Neural progenitor cell (in vitro differentiated cells): ENCODE measurements around the gene LRBA. TPM values are rescaled to one million over a fixed set of nuclear protein-coding genes. Genes with fewer than 3 reads are reported as not detected.

Experiments used
- DNase-seq: peaks from one replicate; pipeline ENCODE4 v3.0.0-alpha.2; 2016; ENCODE audit warnings: low spot score
- H2AFZ ChIP-seq: fragments of 200-600 bp; sonication (generic); replicated peaks from 2 replicates; pipeline ENCODE4 v1.6.1; 2016; ENCODE audit warnings: antibody characterized with exemption
- H3F3A ChIP-seq: fragments of 200-600 bp; sonication (generic); 2 replicates; pipeline ENCODE4 v1.6.1; 2016; ENCODE audit warnings: antibody characterized with exemption, low read depth
- H3K27ac ChIP-seq: fragments of 200-600 bp; sonication (generic); 2 replicates; pipeline ENCODE4 v1.5.1; 2016; ENCODE audit warnings: mild to moderate bottlenecking
- H3K27me3 ChIP-seq: fragments of 200-600 bp; sonication (generic); 2 replicates; pipeline ENCODE4 v1.6.1; 2016; ENCODE audit warnings: mild to moderate bottlenecking, moderate library complexity
- H3K36me3 ChIP-seq: fragments of 200-600 bp; sonication (generic); 2 replicates; pipeline ENCODE4 v1.5.1; 2016
- H3K4me1 ChIP-seq: fragments of 200-600 bp; sonication (generic); 2 replicates; pipeline ENCODE4 v1.6.1; 2016; ENCODE audit warnings: mixed run types
- H3K4me2 ChIP-seq: fragments of 200-600 bp; sonication (generic); 2 replicates; pipeline ENCODE4 v1.6.1; 2016
- H3K4me3 ChIP-seq: fragments of 200-600 bp; sonication (generic); 2 replicates; pipeline ENCODE4 v1.5.1; 2016
- H3K79me2 ChIP-seq: fragments of 200-600 bp; sonication (generic); 2 replicates; pipeline ENCODE4 v1.6.1; 2016; ENCODE audit warnings: low read depth
- H3K9ac ChIP-seq: fragments of 200-600 bp; sonication (generic); 2 replicates; pipeline ENCODE4 v1.6.1; 2016
- H3K9me3 ChIP-seq: fragments of 200-600 bp; sonication (generic); 2 replicates; pipeline ENCODE4 v1.5.1; 2016; ENCODE audit warnings: low read depth
- H4K20me1 ChIP-seq: fragments of 200-600 bp; sonication (generic); 2 replicates; pipeline ENCODE4 v1.6.1; 2016; ENCODE audit warnings: low read depth
- H3K27ac Mint-ChIP-seq: 3 replicates; pipeline ENCODE4 v1.8.0; 2021; ENCODE audit warnings: mixed read lengths
- H3K27me3 Mint-ChIP-seq: 2 replicates; pipeline ENCODE4 v1.8.0; 2022; ENCODE audit warnings: low read depth, mild to moderate bottlenecking, inconsistent platforms, moderate library complexity, mixed read lengths; ENCODE audit not compliant: insufficient read depth
- H3K36me3 Mint-ChIP-seq: 3 replicates; pipeline ENCODE4 v1.8.0; 2021; ENCODE audit warnings: mixed read lengths
- H3K4me1 Mint-ChIP-seq: 3 replicates; pipeline ENCODE4 v1.8.0; 2021; ENCODE audit warnings: mixed read lengths
- H3K4me3 Mint-ChIP-seq: 3 replicates; pipeline ENCODE4 v1.8.0; 2021; ENCODE audit warnings: mild to moderate bottlenecking, moderate library complexity, mixed read lengths
- H3K9me3 Mint-ChIP-seq: 3 replicates; pipeline ENCODE4 v1.8.0; 2020; ENCODE audit warnings: mixed read lengths
- CTCF ChIP-seq: fragments of 200-600 bp; sonication (generic); IDR thresholded peaks from 2 replicates; pipeline ENCODE4 v1.5.1; 2017; ENCODE audit warnings: antibody characterized with exemption, mild to moderate bottlenecking
- EZH2 ChIP-seq: fragments of 200-600 bp; sonication (generic); IDR thresholded peaks from 2 replicates; pipeline ENCODE4 v1.6.1; 2017; ENCODE audit warnings: antibody characterized with exemption, mild to moderate bottlenecking, moderate library complexity
- EZH2phosphoT487 ChIP-seq: fragments of 200-600 bp; sonication (generic); IDR thresholded peaks from 2 replicates; pipeline ENCODE4 v1.6.1; 2017; ENCODE audit warnings: antibody characterized with exemption
- total RNA-seq: library from RNA; depleted of rRNA; stranded (reverse); fragments of >200 nt; gene quantifications from 2 replicates; pipeline ENCODE4 v1.2.3, GENCODE V29; 2015; ENCODE audit warnings: low replicate concordance

Gene LRBA
- total RNA-seq, 1 donor from 2014 or later = 111 TPM

GRCh38 chr4:150232029-150232428 is 783.1 kb downstream of the LRBA start:
- TF ChIP-seq CTCF (no peak), EZH2phosphoT487 (no peak), EZH2 (no peak)
- H3K27ac Mint-ChIP-seq = no peak overlapping the region
- peaks cover 24% of the 10 kb centered on the region for H3K4me1 Mint-ChIP-seq
- no peaks in the 10 kb centered on the region for H3K79me2 ChIP-seq
- H3K9ac ChIP-seq = no peak overlapping the region
- H3K36me3 ChIP-seq = no peaks in the 10 kb centered on the region
- no peaks in the 10 kb centered on the region for H3K27me3 Mint-ChIP-seq
- no peak overlapping the region for H3K4me3 ChIP-seq
- H4K20me1 ChIP-seq = no peaks in the 10 kb centered on the region
- H3K27ac ChIP-seq = no peak overlapping the region
- H3K4me1 ChIP-seq = peaks cover 18% of the 10 kb centered on the region
- DNase-seq = no peak
- H3K9me3 ChIP-seq = no peaks in the 10 kb centered on the region
- no peak overlapping the region for H2AFZ ChIP-seq
- no peaks in the 10 kb centered on the region for H3F3A ChIP-seq
- H3K36me3 Mint-ChIP-seq = peaks cover 31% of the 10 kb centered on the region
- no peak overlapping the region for H3K4me2 ChIP-seq
- no peaks in the 10 kb centered on the region for H3K9me3 Mint-ChIP-seq
- no peak overlapping the region for H3K4me3 Mint-ChIP-seq
- no peaks in the 10 kb centered on the region for H3K27me3 ChIP-seq

- H2AFZ ChIP-seq = no peak overlapping the region
- Mint-ChIP-seq H3K4me1 (peaks cover 19% of the 10 kb centered on the region), H3K27ac (no peak overlapping the region), H3K27me3 (no peaks in the 10 kb centered on the region), H3K4me3 (no peak overlapping the region), H3K36me3 (peaks cover 31% of the 10 kb centered on the region), H3K9me3 (no peaks in the 10 kb centered on the region)
- TF ChIP-seq EZH2phosphoT487 = no peak
- no peak for TF ChIP-seq EZH2
- H3K27ac ChIP-seq = no peak overlapping the region
- no peaks in the 10 kb centered on the region for H3K79me2 ChIP-seq
- no peak for DNase-seq
- H3K9me3 ChIP-seq = no peaks in the 10 kb centered on the region
- H3K36me3 ChIP-seq = no peaks in the 10 kb centered on the region
- H3K27me3 ChIP-seq = no peaks in the 10 kb centered on the region
- H3K9ac ChIP-seq = no peak overlapping the region
- no peak overlapping the region for H3K4me2 ChIP-seq
- peaks cover 11% of the 10 kb centered on the region for H3K4me1 ChIP-seq
- no peaks in the 10 kb centered on the region for H4K20me1 ChIP-seq
- no peaks in the 10 kb centered on the region for H3F3A ChIP-seq
- no peak overlapping the region for H3K4me3 ChIP-seq
Measured at GRCh38 chr4:150231107-150231770, 783.8 kb downstream of the LRBA start.

GRCh38 chr4:150230561-150230960 is 784.5 kb downstream of the LRBA start:
- Mint-ChIP-seq H3K27ac (no peak overlapping the region), H3K27me3 (no peaks in the 10 kb centered on the region), H3K4me1 (peaks cover 12% of the 10 kb centered on the region), H3K9me3 (no peaks in the 10 kb centered on the region), H3K4me3 (no peak overlapping the region), H3K36me3 (peaks cover 33% of the 10 kb centered on the region)
- H3K36me3 ChIP-seq = no peaks in the 10 kb centered on the region
- no peak overlapping the region for H3K27ac ChIP-seq
- no peak overlapping the region for H3K4me3 ChIP-seq
- H3K4me2 ChIP-seq = no peak overlapping the region
- no peak for DNase-seq
- H3K9ac ChIP-seq = no peak overlapping the region
- no peaks in the 10 kb centered on the region for H3F3A ChIP-seq
- H3K79me2 ChIP-seq = no peaks in the 10 kb centered on the region
- TF ChIP-seq EZH2 = no peak
- TF ChIP-seq CTCF = no peak
- TF ChIP-seq EZH2phosphoT487 = no peak
- no peaks in the 10 kb centered on the region for H3K9me3 ChIP-seq
- H4K20me1 ChIP-seq = no peaks in the 10 kb centered on the region
- H3K4me1 ChIP-seq = peaks cover 4% of the 10 kb centered on the region
- no peaks in the 10 kb centered on the region for H3K27me3 ChIP-seq
- H2AFZ ChIP-seq = no peak overlapping the region

- H3K27ac Mint-ChIP-seq = no peak overlapping the region
- H3K4me2 ChIP-seq = no peak overlapping the region
Measured at GRCh38 chr4:150229520-150229919, 785.6 kb downstream of the LRBA start.

More at GRCh38 chr4:150229520-150229919, 785.6 kb downstream of the LRBA start:
- no peaks in the 10 kb centered on the region for H3K79me2 ChIP-seq
- no peaks in the 10 kb centered on the region for H3K9me3 ChIP-seq
- H3K36me3 Mint-ChIP-seq = peaks cover 34% of the 10 kb centered on the region
- no peaks in the 10 kb centered on the region for H3K27me3 ChIP-seq
- H4K20me1 ChIP-seq = no peaks in the 10 kb centered on the region
- no peaks in the 10 kb centered on the region for H3F3A ChIP-seq
- H3K4me1 ChIP-seq = peaks cover 7% of the 10 kb centered on the region
- peaks cover 11% of the 10 kb centered on the region for H3K4me1 Mint-ChIP-seq
- H3K4me3 ChIP-seq = no peak overlapping the region
- no peak overlapping the region for H3K27ac ChIP-seq
- H3K4me3 Mint-ChIP-seq = no peak overlapping the region
- no peak for DNase-seq
- no peaks in the 10 kb centered on the region for H3K36me3 ChIP-seq
- TF ChIP-seq CTCF (no peak), EZH2phosphoT487 (no peak), EZH2 (no peak)
- H3K27me3 Mint-ChIP-seq = no peaks in the 10 kb centered on the region
- H2AFZ ChIP-seq = no peak overlapping the region
- H3K9me3 Mint-ChIP-seq = no peaks in the 10 kb centered on the region
- H3K9ac ChIP-seq = no peak overlapping the region
